Stimulated activated naive CD8-positive, alpha-beta T cell treated with anti-CD3 and anti-CD28 coated beads, Interleukin-15, amount 100 ng/mL, for 72 hours (primary cell): ENCODE data around the gene GABRA6.

Experiments
- ATAC-seq: fragments of 150-1000 bp; cut with Tn5 transposase; 2 replicates; pipeline ENCODE4 v1.10.0; 2021; ENCODE audit warnings: mild to moderate bottlenecking, moderate library complexity
- DNase-seq, 2 donors: peaks; one replicate each; pipeline ENCODE4 v3.0.0; 2021 to 2022
- H3K27ac Mint-ChIP-seq, 2 donors: one replicate each; pipeline ENCODE4 v1.8.0; 2022; ENCODE audit warnings: mild to moderate bottlenecking in 2 of 2, mixed read lengths in 2 of 2, moderate library complexity in 2 of 2
- H3K27me3 Mint-ChIP-seq: one replicate; pipeline ENCODE4 v1.8.0; 2022; ENCODE audit warnings: mixed read lengths
- H3K4me1 Mint-ChIP-seq: one replicate; pipeline ENCODE4 v1.8.0; 2022; ENCODE audit warnings: mild to moderate bottlenecking, mixed read lengths
- H3K4me3 Mint-ChIP-seq, 2 donors: one replicate each; pipeline ENCODE4 v1.8.0; 2022; ENCODE audit warnings: mild to moderate bottlenecking in 2 of 2, mixed read lengths in 2 of 2, moderate library complexity in 1 of 2
- H3K9me3 Mint-ChIP-seq, 2 donors: one replicate each; pipeline ENCODE4 v1.8.0; 2022; ENCODE audit warnings: mixed read lengths in 2 of 2

GABRA6 gene

DNA sequence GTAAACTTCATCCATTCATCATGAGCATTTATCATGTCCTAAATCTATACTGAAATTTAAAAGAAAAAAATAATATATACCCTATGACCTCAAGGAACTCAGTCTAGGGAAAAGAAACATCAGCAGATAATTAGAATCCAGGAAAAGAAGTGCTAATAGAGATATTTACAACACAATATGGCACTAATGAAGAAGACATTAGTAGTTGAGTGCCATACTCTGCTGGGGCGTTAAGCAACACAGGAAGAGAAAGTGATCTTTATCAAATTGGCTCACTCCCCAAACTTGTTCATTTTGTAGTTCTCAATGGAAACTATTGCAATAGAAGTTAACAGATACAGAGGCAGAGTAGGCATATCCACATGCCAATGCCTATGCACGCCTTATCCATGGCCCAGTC is 27.5 kb downstream of the GABRA6 start:
- DNase-seq (no peak), ATAC-seq (no peak)
- Mint-ChIP-seq H3K9me3 (peaks cover 0 to 3% of the 10 kb centered on the region in 2 donors), H3K4me3 (no peak overlapping the region), H3K27me3 (no peaks in the 10 kb centered on the region), H3K4me1 (no peaks in the 10 kb centered on the region), H3K27ac (no peak overlapping the region)

DNA sequence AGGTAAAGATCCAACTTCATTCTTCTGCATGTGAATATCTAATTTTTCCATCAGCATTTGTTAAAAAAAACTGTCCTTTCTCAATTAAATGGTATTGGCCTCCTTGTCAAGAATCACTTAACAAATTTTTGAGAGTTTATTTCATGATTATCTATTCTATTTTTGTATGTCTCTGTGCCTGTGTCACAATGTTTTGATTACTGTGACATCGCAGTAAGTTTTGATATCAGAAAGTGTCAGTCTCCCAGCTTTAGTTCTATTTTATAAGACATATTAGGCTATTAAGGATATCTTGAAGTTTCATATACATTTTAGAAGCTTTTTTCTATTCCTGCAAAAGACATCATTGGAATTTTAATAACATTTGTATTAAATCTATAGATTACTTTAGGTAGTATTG is 33.6 kb downstream of the GABRA6 start:
- Mint-ChIP-seq H3K27ac (no peak overlapping the region), H3K4me3 (no peak overlapping the region), H3K9me3 (peaks cover 0 to 5% of the 10 kb centered on the region in 2 donors), H3K4me1 (no peaks in the 10 kb centered on the region), H3K27me3 (no peaks in the 10 kb centered on the region)
- DNase-seq (no peak), ATAC-seq (no peak)

DNA sequence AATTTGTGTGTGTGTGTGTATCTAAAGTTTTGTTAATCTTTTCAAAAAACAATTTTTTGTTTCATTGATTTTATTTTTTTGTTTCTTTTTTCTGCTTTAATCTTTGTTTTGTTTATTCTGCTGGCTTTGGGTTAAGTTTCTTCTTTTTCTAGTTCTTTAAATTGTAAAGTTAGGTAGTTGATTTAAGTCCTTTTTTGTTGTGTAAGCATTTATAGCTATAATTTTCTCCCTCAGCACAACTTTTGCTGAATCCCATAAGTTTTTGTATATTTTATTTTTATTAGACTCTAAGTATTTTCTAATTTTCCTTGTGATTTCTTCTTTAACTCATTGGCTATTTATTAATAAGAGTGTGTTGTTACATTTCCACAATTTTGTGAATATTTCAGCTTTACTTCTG is 34.9 kb downstream of the GABRA6 start:
- H3K4me3 Mint-ChIP-seq, result no peak overlapping the region
- peaks cover 0 to 5% of the 10 kb centered on the region in 2 donors for H3K9me3 Mint-ChIP-seq
- H3K27ac Mint-ChIP-seq, result no peak overlapping the region
- no peak for ATAC-seq
- H3K27me3 Mint-ChIP-seq, result no peaks in the 10 kb centered on the region
- no peaks in the 10 kb centered on the region for H3K4me1 Mint-ChIP-seq
- no peak for DNase-seq

DNA sequence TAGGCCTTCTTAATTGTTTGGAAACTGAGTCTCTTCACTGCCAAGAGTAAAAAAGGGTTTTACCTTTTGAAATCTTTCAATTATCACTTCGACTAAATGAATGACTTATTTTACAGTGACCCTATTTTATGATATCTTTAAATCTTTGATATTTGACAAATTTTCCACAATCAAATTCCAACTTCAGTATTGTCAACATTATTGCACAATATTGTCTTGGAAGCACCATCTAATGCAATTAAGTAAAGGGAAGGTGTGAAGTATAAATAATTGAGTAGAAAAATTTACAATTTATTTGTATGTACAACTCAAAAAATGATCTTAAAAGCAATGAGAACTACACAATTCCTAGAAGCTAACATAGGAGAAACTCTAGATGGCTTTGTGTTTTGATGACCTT is 49.2 kb downstream of the GABRA6 start:
- no peak overlapping the region for H3K27ac Mint-ChIP-seq
- no peaks in the 10 kb centered on the region for H3K4me1 Mint-ChIP-seq
- no peak for ATAC-seq
- peaks cover 0 to 13% of the 10 kb centered on the region in 2 donors for H3K9me3 Mint-ChIP-seq
- H3K4me3 Mint-ChIP-seq, result no peak overlapping the region
- no peaks in the 10 kb centered on the region for H3K27me3 Mint-ChIP-seq
- DNase-seq, result no peak

DNA sequence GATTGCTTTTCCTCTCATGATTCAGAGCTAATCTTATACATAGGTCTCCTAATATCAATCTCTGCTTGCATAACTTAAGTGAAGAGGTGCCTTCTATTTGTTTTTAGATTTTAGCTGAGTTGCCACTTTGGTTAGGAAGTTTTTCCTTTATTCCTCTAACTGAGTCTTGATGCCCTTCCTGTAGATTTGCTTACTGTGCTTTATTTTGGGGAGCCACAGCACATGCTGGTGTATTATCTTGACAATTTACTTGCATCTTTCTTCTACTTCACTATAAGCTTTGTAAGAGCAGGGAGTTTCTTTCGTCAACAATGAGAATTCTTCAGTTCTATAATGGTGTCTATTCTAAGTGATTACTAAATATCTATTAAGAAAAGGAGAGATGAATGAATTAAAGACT is 54.9 kb downstream of the GABRA6 start:
- Mint-ChIP-seq H3K9me3 (peaks cover 13 to 21% of the 10 kb centered on the region in 2 donors), H3K27ac (no peak overlapping the region), H3K4me3 (no peak overlapping the region), H3K4me1 (no peaks in the 10 kb centered on the region), H3K27me3 (no peaks in the 10 kb centered on the region)
- no peak for DNase-seq
- no peak for ATAC-seq

DNA sequence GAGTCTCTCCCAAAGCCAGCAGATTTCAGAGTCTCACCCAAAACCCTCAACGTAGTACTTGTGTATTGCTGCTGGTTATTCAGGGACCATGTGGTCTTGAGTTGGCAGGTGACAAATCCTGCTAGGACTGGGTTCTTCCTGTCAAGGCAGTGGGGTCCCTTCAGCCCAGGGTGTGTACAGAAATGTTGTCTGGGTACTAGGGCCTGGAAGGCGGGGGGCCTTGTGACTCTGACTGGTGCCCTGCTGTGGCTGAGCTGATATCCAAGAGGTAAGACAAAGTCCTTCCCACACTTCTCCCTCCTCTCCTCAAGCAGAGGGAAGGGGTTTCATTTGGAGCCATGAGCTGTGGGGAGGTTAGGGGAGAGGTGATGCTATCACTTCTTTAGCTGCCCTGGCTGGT is 58.8 kb downstream of the GABRA6 start:
- Mint-ChIP-seq H3K27me3 (no peaks in the 10 kb centered on the region), H3K27ac (no peak overlapping the region), H3K4me1 (no peaks in the 10 kb centered on the region), H3K9me3 (peaks cover 13 to 28% of the 10 kb centered on the region in 2 donors), H3K4me3 (no peak overlapping the region)
- no peak for DNase-seq
- no peak for ATAC-seq

DNA sequence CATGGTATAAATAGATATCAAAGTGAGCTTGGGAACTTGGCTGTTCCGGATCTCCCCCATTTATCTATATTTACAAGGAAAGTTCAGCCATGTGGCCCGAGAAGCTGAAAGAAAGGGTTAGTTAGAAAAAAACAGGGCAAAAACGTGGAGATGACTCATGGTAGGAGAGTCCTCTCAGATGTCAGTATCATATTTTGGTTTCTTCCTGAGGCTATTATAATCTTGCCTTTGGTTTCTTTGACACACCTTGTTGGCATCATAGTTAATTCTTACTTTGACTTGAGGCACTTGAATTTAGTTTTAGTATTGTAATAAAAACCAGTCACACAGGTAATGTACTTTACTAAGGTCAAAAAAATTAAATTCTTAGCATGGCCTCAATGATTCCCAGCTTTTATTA is 59.9 kb downstream of the GABRA6 start:
- ATAC-seq (no peak), DNase-seq (no peak)
- no peaks in the 10 kb centered on the region for H3K4me1 Mint-ChIP-seq
- no peak overlapping the region for H3K27ac Mint-ChIP-seq
- no peak overlapping the region for H3K4me3 Mint-ChIP-seq
- H3K27me3 Mint-ChIP-seq, result no peaks in the 10 kb centered on the region
- peaks cover 13 to 18% of the 10 kb centered on the region in 2 donors for H3K9me3 Mint-ChIP-seq

DNA sequence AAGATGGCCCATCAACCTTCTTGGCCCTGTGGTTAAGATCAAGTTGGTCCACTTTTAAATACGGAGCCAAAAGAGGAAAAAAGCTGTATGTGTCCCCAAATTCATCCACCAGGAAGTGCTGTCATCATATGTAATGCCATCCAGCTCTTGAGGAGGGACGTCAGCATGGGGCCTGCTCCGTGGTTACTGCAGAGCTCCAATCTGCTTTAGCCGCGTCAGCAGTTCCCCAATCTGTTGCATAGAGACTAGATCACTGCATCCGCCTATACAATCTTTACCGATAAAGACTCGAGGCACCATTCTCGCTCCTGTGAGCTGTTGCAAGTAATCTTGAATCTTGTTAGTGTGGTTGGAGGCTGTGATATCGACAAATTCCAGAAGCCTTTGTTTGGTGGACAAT is 65.7 kb downstream of the GABRA6 start:
- Mint-ChIP-seq H3K4me1 (no peaks in the 10 kb centered on the region), H3K27me3 (no peaks in the 10 kb centered on the region), H3K27ac (no peak overlapping the region), H3K4me3 (no peak overlapping the region), H3K9me3 (peaks cover 19 to 20% of the 10 kb centered on the region in 2 donors)
- no peak for ATAC-seq
- DNase-seq, result no peak
